Gastrocnemius medialis (tissue), 4 donors: ENCODE measurements around the gene THADA. TPM values are rescaled to one million over a fixed set of nuclear protein-coding genes. Genes with fewer than 3 reads are reported as not detected.

ENCODE experiments used
- ATAC-seq, 2 donors: fragments of 150-250 bp; one replicate each; pipeline ENCODE4 v1.9.1; 2016
- DNase-seq, 2 donors: peaks; one replicate each; pipeline ENCODE4 v3.0.0-alpha.2; 2019
- H3K27ac ChIP-seq, 4 donors: fragments of 200-600 bp; sonication (generic); 1 replicate in 1 of 4; 2 replicates in 3 of 4; pipeline ENCODE4 v1.5.1; 2016 to 2018; ENCODE audit warnings: mild to moderate bottlenecking in 2 of 4, moderate library complexity in 1 of 4
- H3K27me3 ChIP-seq, 3 donors: fragments of 200-600 bp; sonication (generic) in 2 of 3; 1 replicate in 1 of 3; 2 replicates in 2 of 3; pipeline versions ENCODE4 v1.5.1 to v1.6.0; 2016 to 2019; ENCODE audit warnings: mild to moderate bottlenecking in 1 of 3, moderate library complexity in 1 of 3
- H3K36me3 ChIP-seq, 2 donors: fragments of 200-600 bp; sonication (generic) in 1 of 2; one replicate each; pipeline ENCODE4 v1.5.1; 2017 to 2018
- H3K4me1 ChIP-seq, 2 donors: fragments of 200-600 bp; sonication (generic) in 1 of 2; one replicate each; pipeline ENCODE4 v1.5.1; 2016 to 2017; ENCODE audit warnings: mild to moderate bottlenecking in 2 of 2
- H3K4me3 ChIP-seq, 4 donors: fragments of 200-600 bp; sonication (generic) in 3 of 4; 1 replicate in 1 of 4; 2 replicates in 3 of 4; pipeline ENCODE4 v1.5.1; 2016 to 2019; ENCODE audit warnings: mild to moderate bottlenecking in 2 of 4
- H3K9me3 ChIP-seq, 3 donors: fragments of 200-600 bp; sonication (generic) in 2 of 3; 1 replicate in 1 of 3; 2 replicates in 2 of 3; pipeline ENCODE4 v1.5.1; 2016 to 2019
- CTCF ChIP-seq, 5 experiments: fragments of 450-650 bp in 3 of 5; fragments of 200-600 bp in 2 of 5; sonication (generic) in 2 of 5; IDR thresholded peaks in 4 of 5; conservative IDR thresholded peaks in 1 of 5; 1 replicate in 4 of 5; 2 replicates in 1 of 5; pipeline ENCODE4 v1.5.1; 2016 to 2019; ENCODE audit warnings: antibody characterized with exemption in 5 of 5, mild to moderate bottlenecking in 3 of 5, moderate library complexity in 3 of 5
- POLR2A ChIP-seq, 2 donors: fragments of 450-650 bp; IDR thresholded peaks; one replicate each; pipeline ENCODE4 v1.6.1; 2017; ENCODE audit warnings: antibody characterized with exemption in 2 of 2, mild to moderate bottlenecking in 2 of 2, moderate library complexity in 2 of 2
- in situ Hi-C, 4 donors: fragments of 200-750 bp; cut with MboI; loops; one replicate each; pipeline versions ENCODE4 v1.15.0 to v1.8.0; 2017; ENCODE audit warnings: low sequenced_read_pairs in 4 of 4
- intact Hi-C: fragments of 100-400 bp; cut with DNase I; formaldehyde crosslinking; loops from one replicate; pipeline ENCODE4 v1.15.1; 2023; ENCODE audit warnings: low total_unique reads
- total RNA-seq, 4 donors: library from RNA; depleted of rRNA; stranded (reverse); fragments of >200 nt; gene quantifications; one replicate each; pipeline versions ENCODE4 v1.1.0 to v1.2.3, GENCODE V29; 2016

Gene THADA
- total RNA-seq, 4 donors from 2014 or later: 13.6 to 19.0 (median 16.2) TPM

GRCh38 chr2:43307973-43308372 is 287.9 kb downstream of the THADA start:
- DNase-seq (no peak), ATAC-seq (no peak)
- TF ChIP-seq POLR2A (IDR thresholded peaks at IDR 0.05): no peak
- no peak for TF ChIP-seq CTCF (IDR thresholded peaks at IDR 0.05 in 4 of 5, conservative IDR thresholded peaks at IDR 0.05 in 1 of 5)
- in situ Hi-C loops (no loop called here), intact Hi-C loops (no loop called here)
- H3K4me1 ChIP-seq: peaks cover 29 to 35% of the 10 kb centered on the region in 2 donors
- H3K27me3 ChIP-seq: no peaks in the 10 kb centered on the region
- no peak overlapping the region for H3K27ac ChIP-seq
- no peak overlapping the region for H3K4me3 ChIP-seq
- no peaks in the 10 kb centered on the region for H3K9me3 ChIP-seq
- H3K36me3 ChIP-seq: no peaks in the 10 kb centered on the region

- ATAC-seq (no peak), DNase-seq (no peak)
- no peak overlapping the region for H3K4me3 ChIP-seq
- no peaks in the 10 kb centered on the region for H3K27me3 ChIP-seq
- TF ChIP-seq POLR2A (IDR thresholded peaks at IDR 0.05): no peak
- no peak for TF ChIP-seq CTCF (IDR thresholded peaks at IDR 0.05 in 4 of 5, conservative IDR thresholded peaks at IDR 0.05 in 1 of 5)
- no peaks in the 10 kb centered on the region for H3K9me3 ChIP-seq
- H3K27ac ChIP-seq: no peak overlapping the region
- in situ Hi-C loops: no loop called here
- intact Hi-C loops: no loop called here
- H3K4me1 ChIP-seq: peaks cover 20 to 30% of the 10 kb centered on the region in 2 donors
- H3K36me3 ChIP-seq: no peaks in the 10 kb centered on the region
These were observed 288.8 kb downstream of the THADA start for GRCh38 chr2:43307046-43307445.

- Histone ChIP-seq H3K4me1 (peaks cover 22 to 37% of the 10 kb centered on the region in 2 donors), H3K27me3 (no peaks in the 10 kb centered on the region), H3K9me3 (no peaks in the 10 kb centered on the region), H3K36me3 (no peaks in the 10 kb centered on the region), H3K27ac (peak overlapping the region; percentile 60 to 79 (median 68)), H3K4me3 (no peak overlapping the region)
- no peak for TF ChIP-seq CTCF (IDR thresholded peaks at IDR 0.05 in 4 of 5, conservative IDR thresholded peaks at IDR 0.05 in 1 of 5)
- no peak for TF ChIP-seq POLR2A (IDR thresholded peaks at IDR 0.05)
- no peak for ATAC-seq
- intact Hi-C loops (no loop called here), in situ Hi-C loops (no loop called here)
- DNase-seq: no peak
These were observed 289.6 kb downstream of the THADA start for GRCh38 chr2:43306197-43306596.

- H3K36me3 ChIP-seq: no peaks in the 10 kb centered on the region
- no peaks in the 10 kb centered on the region for H3K27me3 ChIP-seq
- H3K4me3 ChIP-seq: no peak overlapping the region
- intact Hi-C loops (no loop called here), in situ Hi-C loops (no loop called here)
- DNase-seq: peak; percentile 61 to 70
- H3K4me1 ChIP-seq: peaks cover 28 to 44% of the 10 kb centered on the region in 2 donors
- TF ChIP-seq POLR2A (IDR thresholded peaks at IDR 0.05) (no peak), CTCF (IDR thresholded peaks at IDR 0.05 in 4 of 5, conservative IDR thresholded peaks at IDR 0.05 in 1 of 5) (no peak)
- H3K9me3 ChIP-seq: no peaks in the 10 kb centered on the region
- H3K27ac ChIP-seq: peak overlapping the region; percentile 60 to 79 (median 68)
- ATAC-seq: peak; percentile 47 to 62
These were observed 290.3 kb downstream of the THADA start for GRCh38 chr2:43305517-43305916.

GRCh38 chr2:43305012-43305411 is 290.8 kb downstream of the THADA start:
- DNase-seq (no peak), ATAC-seq (peak; percentile 38 to 52)
- TF ChIP-seq CTCF (IDR thresholded peaks at IDR 0.05 in 4 of 5, conservative IDR thresholded peaks at IDR 0.05 in 1 of 5) (no peak), POLR2A (IDR thresholded peaks at IDR 0.05) (no peak)
- intact Hi-C loops: no loop called here
- H3K4me3 ChIP-seq: no peak overlapping the region
- peak overlapping the region; percentile 60 to 79 (median 68) for H3K27ac ChIP-seq
- peaks cover 29 to 45% of the 10 kb centered on the region in 2 donors for H3K4me1 ChIP-seq
- H3K27me3 ChIP-seq: no peaks in the 10 kb centered on the region
- H3K9me3 ChIP-seq: no peaks in the 10 kb centered on the region
- H3K36me3 ChIP-seq: no peaks in the 10 kb centered on the region
- in situ Hi-C loops: no loop called here
